Testis (tissue), 2 donors: ENCODE measurements around the gene CD9.

ENCODE experiments used
- CTCF ChIP-seq, 3 experiments: fragments of 450-650 bp in 2 of 3; fragments of 200-600 bp in 1 of 3; sonication (generic) in 1 of 3; IDR thresholded peaks; one replicate each; pipeline ENCODE4 v1.5.1; 2016 to 2019; ENCODE audit warnings: antibody characterized with exemption in 3 of 3, mild to moderate bottlenecking in 2 of 3, moderate library complexity in 1 of 3
- POLR2A ChIP-seq: fragments of 450-650 bp; IDR thresholded peaks from one replicate; pipeline ENCODE4 v1.6.1; 2017; ENCODE audit warnings: antibody characterized with exemption, mild to moderate bottlenecking, moderate library complexity

DNA sequence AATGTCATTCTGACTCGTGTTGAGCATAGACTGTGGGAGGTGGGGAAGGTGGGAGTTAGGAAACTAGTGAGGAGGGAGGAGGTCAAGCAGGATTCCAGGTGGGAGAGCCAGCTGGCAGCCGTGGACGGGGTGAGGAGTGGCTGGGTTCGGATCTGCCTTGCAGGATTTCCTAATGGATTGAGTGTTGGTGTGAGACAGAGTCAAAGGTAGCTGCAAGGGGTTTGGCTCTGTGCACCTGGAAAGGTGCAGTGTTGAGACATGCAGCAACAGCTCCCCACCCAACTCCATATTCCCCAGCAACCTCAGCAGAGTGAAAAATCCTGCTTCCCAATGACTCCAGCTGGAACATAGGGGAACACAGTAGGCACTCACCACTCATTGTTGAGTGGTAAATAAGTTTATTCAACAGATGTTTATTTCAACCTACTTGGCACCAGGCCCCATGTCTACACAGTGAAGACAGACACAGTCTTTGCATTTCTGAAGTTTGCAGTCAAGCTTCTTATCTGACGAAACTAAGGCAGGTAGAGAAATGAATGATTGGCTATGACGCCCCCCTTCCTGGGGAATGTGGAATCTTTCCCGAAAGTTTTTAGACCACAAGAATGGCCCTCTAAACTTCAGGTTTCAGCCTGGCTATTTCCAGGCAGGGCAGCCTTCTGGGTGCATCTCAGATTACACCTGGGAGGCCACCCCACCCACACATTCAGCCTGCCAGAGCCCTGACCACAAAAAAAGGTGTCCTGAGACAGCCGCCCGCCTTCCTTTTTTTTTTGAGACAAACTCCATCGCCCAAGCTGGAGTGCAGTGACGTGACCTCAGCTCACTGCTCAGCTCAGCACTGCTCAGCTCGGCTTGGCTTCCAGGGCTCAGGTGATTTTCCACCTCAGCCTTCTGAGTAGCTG, 72.4 kb downstream of the CD9 start:
- no peak for TF ChIP-seq CTCF (IDR thresholded peaks at IDR 0.05)
- no peak for TF ChIP-seq POLR2A
